Left renal pelvis (tissue), 4 donors: Measurements from ENCODE around the gene GRK3. TPM values are rescaled to one million over a fixed set of nuclear protein-coding genes. Genes with fewer than 3 reads are reported as not detected.

ENCODE experiments used
- DNase-seq, 4 donors: peaks; one replicate each; pipeline ENCODE4 v3.0.0-alpha.2; 2013; ENCODE audit warnings: low read depth in 4 of 4, low spot score in 3 of 4
- polyA plus RNA-seq, 4 donors: library from polyadenylated mRNA; unstranded; fragments of 120-200 nt; gene quantifications; one replicate each; pipeline ENCODE4 v1.2.1, GENCODE V29; 2013; ENCODE audit not compliant: insufficient read length in 4 of 4

The GRK3 gene
- polyA plus RNA-seq, 4 donors, result 6.0 to 11.3 (median 10.4) TPM

DNA sequence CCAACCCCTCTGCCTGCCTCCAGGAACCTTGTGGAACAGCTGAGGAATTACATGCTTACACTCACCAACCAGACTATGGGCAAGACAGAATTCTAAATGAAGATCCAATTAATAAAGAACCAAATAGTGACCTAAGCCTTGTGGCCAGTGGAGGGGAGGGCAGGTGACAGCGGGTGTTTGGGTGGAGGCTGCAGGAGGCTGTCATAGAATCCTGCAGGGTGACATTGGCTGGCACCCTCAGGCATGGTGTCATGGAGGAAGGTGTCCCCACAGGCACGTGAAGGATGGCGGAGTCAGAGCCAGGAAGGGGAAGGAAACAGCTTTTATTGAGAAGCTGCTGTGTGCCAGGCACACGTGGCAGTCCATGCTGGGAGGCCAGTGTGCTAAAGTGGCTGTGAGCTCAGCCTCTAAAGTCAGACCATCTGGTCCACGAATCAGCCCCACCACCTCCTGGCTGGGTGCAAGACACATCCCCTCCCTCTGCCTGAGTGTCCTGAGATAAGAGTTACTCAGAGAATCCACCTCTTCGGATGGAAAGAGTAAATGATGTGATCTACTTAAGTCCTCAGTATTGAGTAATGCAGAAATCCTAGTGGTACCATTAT is 186.2 kb downstream of the GRK3 start:
- no peak for DNase-seq

DNA sequence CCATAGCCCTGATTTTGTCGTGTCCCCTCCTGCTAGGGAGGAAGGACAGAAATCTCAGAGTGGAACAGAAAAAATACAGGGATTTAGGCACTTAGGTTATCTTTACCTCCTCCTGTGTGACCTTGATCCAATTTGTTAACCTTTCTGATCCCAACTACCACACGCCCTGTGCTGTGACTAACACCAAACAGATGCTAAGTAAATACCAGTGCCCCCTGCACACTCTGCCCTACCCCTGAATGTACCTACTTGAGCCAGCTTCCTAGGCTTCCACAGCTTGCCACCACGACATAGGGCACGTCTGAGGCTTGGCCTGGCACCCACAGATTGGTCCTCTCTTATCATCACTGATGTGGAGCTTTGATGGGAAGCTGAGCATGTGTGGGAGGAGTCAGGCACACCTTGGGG is 186.7 kb downstream of the GRK3 start:
- no peak for DNase-seq

DNA sequence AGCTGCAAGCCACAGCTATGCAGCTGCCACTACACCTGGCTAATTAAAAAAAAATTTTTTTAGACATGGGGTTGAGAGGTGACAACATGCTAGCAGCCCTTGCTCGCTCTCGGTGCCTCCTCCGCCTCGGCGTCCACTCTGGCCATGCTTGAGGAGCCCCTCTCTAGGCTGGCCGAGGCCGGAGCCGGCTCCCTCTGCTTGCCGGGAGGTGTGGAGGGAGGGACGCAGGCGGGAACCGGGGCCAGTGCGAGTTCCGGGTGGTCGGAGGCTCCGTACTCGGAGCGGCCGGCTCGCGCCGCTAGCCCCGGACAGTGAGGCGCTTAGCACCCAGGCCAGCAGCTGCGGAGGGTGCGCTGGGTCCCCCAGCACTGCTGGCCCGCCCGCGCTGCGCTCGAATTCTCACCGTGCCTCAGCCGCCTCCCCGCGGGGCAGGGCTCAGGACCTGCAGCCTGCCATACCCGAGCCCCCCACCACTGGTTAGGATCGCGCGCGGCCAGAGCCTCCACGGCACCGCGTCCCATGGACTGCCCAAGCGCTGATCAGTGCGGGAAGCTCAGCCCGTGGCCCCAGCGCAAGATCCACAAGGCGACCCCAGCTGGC is 188.2 kb downstream of the GRK3 start:
- DNase-seq, result no peak

DNA sequence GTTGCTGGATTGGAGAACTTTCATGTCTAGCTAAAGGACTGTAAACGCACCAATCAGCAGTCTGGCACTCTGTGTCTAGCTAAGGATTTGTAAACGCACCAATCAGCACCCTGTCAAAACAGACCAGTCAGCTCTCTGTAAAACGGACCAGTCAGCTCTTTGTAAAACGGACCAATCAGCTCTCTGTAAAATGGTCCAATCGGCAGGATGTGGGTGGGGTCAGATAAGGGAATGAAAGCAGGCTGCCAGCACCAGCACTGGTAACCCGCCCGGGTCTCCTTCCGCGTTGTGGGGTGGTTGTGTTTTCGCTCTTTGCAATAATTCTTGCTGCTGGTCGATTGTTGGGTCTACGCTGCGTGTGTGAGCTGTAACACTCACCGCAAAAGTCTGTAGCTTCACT is 188.8 kb downstream of the GRK3 start:
- DNase-seq, result no peak

DNA sequence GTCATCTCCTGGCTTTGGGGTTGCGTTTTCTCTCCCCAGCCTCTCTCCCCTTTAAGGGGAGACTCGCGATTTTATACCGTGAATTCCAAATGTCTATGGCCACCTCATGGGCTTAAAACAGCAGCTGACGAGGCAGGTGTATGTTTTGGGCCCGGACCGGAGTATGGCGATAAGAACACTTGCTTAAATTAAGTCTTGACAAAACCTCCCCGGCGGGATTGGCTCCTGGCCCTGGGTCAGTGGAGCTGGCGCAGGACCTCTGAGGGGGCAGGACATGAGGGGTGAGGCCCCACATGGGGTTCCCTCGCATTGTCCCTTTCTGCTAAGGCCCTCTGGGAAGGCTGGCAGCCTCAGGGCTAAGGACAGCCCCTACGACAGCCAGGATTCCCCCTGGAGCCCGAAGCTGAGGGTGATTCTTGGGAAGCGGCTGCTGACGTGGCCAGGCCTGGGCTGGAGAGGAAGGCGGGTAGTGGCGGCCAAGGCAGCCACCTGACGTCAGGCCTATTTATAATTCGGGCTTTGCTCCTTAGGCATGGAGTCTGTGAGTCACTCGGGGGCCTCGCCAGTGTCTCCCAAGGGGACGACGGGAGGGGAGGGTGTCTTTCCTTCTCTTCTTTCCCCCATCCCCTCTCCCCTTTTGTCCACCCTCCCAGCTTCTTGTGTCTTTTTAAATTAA is 190.2 kb downstream of the GRK3 start:
- no peak for DNase-seq

DNA sequence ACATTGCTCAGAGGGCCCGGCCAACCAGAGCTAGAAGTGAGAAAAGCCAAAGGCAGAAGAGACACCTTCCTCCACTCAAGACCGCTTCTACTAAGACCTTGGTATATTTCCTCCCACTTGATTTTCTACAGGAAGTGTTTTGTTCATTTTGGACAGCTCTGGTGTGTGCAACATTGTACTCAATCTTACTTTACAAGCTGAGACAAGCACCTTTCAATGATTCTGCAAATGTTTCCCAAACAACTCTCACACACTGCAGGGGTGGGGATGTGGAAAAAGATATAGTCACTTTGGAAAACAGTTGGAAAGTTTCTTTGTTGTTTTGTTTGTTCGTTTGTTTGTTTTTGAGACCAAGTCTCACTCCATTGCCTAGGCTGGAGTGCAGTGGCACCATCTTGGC is 193.2 kb downstream of the GRK3 start:
- DNase-seq, result no peak

DNA sequence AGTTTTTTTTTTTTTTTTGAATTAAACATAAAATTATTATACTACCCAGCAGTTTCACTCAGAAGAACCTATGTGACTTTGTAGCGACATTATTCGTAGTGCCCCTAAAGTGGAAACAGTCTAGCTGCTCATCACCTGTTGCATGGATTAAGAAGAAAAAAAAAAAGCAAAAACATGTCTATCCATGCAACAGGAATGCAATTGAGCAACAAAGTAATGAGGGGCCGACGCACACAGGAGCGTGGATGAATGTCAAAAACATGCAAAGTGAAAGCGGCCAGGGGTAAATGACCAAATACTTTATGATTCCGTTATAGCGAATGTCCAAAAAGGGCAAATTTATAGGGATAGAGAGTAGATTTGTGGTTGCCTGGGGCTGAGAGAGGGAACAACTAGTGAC is 193.8 kb downstream of the GRK3 start:
- no peak for DNase-seq

DNA sequence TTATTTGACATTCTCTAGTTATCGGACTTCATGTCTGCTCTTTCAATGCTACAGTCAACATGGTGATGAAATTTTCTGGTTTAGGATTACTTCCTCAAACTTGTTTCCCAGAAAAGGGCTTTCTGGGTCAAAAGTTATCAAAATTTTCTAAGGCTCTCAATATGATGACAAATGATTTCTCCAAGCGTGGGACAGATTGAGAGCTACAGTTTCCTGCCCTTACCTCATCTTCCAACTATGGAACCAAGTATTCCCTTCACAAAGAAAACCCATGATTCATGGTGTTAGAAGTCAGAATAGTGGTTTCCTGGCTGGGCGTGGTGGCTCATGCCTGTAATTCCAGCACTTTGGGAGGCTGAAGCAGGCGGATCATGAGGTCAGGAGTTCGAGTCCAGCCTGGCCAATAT is 195.4 kb downstream of the GRK3 start:
- no peak for DNase-seq

DNA sequence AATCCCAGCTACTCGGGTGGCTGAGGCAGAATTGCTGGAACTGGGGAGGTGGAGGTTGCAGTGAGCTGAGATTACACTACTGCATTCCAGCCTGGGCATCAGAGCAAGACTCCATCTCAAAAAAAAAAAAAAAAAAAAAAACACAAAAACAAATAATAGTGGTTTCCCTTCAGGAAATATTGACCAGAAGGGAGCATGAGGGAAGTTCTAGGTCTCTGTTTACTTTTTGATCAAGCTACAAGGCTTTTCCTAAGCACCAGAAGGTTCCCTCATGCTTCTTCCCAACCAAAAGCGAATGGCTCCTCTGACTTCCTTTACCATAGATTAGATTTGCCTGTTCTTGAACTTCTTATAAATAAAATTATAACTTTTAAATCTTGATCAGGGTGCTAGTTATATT is 195.8 kb downstream of the GRK3 start:
- no peak for DNase-seq

DNA sequence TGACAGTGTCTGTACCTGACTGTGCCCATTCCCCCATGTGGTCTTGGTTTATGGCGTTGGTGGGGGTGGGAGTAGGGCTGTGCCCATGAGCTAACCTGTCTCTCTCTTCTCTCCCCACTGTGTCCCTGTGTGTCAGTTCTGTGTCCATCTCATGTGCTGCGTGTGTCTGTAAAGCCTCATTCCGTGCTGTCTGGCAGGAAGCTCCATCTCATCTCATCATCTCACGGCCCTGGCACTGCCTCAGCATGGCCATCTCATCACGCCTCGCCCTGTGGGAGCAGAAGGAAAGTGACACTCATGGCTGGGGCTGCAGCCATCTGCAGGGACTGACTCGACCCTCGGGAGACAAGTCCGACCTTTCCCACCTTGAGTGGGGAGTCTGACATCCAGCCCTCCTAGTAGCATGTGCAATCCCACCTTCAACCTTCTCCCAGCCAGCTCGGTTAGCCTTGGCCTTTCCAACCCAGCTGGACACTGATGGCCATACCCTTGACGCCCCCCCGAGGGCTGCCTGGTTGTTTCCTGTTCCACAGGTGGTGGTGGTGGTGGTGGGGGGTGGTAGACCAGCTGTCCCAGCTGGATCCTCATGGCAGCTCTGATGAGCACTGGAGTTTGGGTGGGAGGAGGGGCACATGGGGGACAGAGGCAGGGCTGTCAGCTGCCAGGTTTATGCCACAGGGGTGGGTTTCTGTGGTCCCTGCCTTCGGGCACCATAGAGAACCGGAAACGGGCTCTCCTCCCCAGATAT is 196.5 kb downstream of the GRK3 start:
- no peak for DNase-seq

DNA sequence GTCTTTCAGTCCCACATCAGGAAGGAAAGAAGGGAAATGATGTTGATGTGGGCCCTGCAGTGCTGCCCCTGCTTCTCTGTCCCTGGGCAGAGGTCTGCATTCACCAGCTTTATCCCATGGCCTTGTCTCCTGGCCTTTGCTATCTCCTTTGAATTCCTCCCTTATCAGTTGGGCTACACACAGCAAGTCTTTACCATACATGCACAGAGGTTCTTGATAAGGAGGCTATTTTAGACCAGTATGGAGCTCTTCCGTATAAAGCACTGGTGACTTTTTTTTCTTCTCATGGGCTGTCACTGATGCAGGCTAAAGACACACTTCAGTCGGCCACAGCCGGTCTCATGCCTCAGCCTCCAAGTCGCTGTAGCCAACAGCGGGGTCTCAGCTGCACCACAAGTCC is 197.7 kb downstream of the GRK3 start:
- DNase-seq, result no peak

DNA sequence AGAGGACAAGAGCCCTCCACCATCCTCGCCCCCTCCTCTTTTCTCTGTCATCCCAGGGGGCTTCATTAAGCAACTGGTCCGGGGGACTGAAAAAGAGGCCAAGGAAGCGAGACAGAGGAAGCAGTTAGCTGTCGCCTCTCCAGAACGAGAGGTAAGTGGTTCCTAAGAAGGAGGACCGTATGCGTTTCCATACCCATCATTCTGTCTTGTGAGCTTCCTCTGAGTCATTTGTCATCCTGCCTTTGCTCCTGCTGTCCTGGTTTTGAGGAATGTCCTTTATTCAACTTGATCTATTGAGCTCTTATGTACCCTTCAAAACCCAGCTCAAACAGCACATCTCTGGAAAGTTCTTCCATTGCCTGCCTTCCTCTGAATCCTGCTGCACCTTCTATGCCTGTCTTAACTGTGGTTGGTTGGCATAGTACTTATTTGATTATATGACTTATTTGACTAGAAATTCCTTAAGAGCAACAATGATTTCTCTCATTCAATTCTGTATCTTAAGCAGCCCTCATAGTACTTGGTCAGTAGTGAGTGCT is 198.8 kb downstream of the GRK3 start:
- no peak for DNase-seq

DNA sequence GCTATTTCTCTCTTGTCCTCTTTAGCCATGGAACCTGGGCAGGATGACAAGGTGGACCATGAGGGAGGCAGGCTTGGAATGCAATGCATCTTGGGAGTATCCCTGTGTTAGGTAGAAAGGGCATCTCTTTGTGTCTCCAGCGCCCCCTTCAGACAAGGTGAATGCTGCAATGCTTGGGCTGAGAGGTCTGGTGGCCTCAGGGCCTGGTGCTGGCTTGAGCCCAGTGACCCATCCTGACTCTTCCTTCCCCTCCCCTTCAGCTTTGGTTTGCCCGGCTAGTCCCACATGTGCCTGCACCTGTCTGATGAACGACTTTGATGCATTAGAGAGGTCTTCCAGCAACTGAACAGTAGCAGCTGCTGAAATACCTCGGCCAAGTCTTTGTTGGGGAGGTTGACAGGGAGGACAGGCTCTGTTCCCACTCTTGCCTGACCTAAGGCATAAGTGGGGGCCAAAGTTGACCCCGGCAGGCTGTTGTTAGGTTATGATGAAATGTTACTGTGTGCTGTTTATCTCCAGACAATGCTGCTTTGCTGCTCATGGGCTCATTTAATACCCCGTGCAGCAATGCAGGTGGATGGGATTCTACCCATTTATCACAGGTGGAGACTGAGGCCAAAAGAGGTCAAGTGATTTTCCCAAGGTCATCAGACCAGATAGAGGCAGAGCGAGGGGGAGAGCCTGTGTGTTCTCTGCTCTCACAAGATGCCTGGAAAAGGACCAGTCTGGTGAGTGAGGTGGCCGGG is 200.0 kb downstream of the GRK3 start:
- no peak for DNase-seq

DNA sequence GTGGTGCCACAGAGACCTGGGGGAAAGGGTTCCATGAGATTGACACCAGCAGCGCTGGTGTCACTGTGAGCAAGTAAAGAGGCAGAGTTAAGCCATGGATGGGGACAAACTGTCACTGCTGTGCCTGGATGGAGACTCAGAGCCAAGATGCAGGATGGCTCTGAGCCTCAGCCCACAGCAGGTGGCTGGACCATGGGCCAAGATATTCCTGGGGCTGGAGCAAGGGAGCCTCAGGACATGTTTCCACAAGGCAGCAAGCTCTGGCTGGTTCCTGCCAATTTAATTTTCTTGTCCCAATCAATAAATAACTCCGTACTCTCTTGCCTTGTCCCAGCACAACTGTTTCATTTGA is 200.5 kb downstream of the GRK3 start:
- DNase-seq, result no peak

DNA sequence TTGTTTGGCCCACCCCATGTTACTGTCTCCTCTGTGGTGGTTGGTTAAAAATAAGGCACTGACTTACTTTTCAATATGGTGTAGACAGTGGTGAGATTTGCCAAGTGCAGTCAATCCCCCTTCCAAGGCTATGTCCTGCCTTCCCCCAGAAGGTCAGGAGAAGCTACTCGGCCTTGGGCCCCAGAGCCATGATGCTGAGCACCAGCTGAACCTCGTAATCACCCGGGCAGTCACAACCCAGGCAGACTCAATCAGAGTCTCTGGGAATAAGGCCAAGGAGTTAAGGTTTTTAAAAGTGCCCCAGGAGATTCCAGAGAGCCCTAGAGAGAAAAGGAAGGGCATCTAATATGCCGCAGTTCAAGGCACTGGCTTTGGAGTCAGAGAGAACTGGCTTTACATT is 201.3 kb downstream of the GRK3 start:
- DNase-seq, result no peak

DNA sequence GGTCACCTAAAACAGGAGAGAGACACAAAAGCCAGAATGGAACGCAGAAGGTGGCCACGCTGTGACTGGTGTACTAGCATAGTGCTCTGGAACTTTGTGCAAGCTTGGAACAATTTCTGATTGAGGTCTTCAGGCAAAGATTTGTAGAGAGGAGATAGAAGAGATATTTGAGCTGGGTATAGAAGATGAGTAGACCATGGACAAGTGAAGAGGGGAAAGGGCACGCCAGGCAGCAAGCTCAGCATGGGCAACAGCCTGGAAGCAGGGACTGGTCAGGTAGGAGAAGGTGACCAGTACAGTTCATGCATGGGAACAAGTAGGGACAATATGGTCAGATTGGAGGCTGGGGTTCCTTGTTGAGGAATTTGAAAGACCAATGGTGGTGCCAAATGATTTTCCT is 201.9 kb downstream of the GRK3 start:
- DNase-seq, result no peak

DNA sequence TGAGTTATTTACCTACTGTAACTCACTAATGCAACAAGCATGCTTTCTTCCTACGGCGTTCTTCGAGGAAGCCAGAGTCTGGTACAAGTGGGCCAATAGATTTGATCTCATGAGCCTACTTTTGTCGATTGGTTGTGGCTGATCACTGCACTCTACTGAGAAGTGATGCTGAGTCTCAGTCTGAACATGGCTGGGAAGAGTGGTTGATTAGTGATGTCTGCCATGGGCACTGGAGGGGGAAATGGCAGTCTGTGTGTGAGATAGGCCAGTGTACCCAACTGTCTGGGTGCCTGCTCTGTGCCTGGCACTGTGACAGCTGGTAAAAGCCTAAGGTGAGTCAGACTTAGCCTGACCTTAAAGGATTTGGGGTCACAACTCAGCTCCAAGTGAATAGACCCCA is 205.9 kb downstream of the GRK3 start:
- DNase-seq, result no peak

DNA sequence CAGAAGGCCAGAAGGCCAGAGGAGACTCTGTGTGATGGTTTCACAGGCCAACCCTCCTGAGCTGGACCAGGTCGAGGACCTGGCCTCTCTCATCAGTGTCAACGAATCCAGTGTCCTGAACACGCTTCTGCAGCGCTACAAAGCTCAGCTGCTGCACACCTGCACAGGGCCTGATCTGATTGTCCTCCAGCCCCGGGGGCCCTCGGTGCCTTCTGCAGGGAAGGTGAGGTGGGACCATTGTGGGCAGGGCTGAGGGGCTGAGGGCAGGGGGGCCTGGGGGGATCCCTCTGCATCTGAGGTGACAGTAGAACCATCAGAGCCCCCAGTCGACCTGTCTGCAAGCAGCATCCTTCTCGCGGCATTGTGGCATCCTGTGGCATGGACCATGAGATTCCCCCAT is 207.8 kb downstream of the GRK3 start:
- DNase-seq, result no peak

DNA sequence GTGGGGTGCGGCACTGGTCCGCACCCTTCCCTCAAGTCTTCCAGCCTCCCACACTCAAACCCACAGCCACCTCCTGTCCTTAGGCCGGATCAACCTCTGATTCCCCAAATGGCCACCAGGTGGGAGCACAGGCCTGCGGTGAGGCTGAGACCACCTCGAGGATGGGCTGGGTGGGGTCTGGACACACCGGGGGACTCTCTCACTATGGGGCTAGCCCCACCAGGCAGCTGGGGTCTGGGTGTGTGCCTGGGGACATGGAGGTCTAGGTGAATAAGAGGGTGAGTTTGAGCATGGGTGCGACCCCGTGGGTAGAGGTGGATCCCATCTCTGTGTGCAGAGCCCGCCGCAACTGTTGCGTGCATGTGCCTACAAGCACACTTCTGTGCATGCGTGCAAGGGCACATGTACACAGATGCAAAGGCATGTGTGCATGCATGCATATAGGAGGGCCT is 210.1 kb downstream of the GRK3 start:
- no peak for DNase-seq

DNA sequence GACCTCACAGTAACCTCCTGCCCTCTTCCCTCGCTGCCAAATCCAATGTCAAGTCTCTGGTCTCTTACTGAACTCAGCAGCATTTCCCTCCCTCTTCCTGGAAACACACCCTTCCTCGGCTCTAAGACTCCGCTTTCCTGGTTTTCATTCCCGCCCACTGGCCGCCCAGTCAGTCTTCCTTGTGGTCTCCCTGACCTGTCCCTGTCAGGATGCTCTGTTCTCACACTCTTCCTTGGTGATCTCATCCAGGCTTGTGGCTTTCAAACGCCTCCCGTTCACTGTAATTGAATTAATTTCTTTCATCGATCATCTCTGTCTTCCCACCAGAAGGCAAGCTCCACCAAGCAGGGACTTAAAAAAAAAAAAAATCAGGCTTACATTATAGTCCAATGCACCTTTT is 211.1 kb downstream of the GRK3 start:
- no peak for DNase-seq

DNA sequence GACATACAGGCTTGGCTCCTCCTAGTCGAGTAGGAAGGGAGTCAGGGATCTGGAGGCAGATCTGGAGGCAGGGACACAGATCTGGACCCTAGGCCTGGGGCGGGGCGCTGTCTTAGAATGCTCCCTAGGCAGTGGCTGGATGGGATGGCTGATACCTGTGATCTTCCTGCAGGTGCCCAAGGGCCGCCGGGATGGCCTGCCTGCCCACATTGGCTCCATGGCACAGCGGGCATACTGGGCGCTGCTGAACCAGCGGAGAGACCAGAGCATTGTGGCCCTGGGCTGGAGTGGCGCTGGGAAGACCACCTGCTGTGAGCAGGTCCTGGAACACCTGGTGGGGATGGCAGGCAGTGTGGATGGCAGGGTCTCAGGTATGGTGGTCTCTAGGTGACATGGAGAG is 212.9 kb downstream of the GRK3 start:
- no peak for DNase-seq
